ENCODE measurements around the gene MXRA8. TPM values are rescaled to one million over a fixed set of nuclear protein-coding genes. Genes with fewer than 3 reads are reported as not detected.

MXRA8 gene
- total and polyA plus RNA-seq, 9 donors: 40.3 to 206 (median 131) TPM

- Histone ChIP-seq H3K4me1 (ENCODE audit: insufficient read depth) (peaks cover 7% of the 10 kb centered on the region), H3K27me3 (no peaks in the 10 kb centered on the region), H3K27ac (peak overlapping the region; percentile 87 to 88), H3K4me3 (peak overlapping the region; percentile 100), H3K36me3 (no peaks in the 10 kb centered on the region), H3K9me3 (no peaks in the 10 kb centered on the region)
- intact Hi-C loops (cut with DNase I): loop anchor here in 2 of 4 donors (10.0 kb wide), 2 partner anchors 130 to 260 kb away; partner anchors contain the start of gene C1orf159 (in 1 of the 2)
- 0 to 1% (median 1%) methylated on average over 22 to 24 of the region's 24 CpGs for WGBS, 3 donors
- TF ChIP-seq EP300 (IDR thresholded peaks at IDR 0.05): no peak
- TF ChIP-seq POLR2A (IDR thresholded peaks at IDR 0.05): no peak
- TF ChIP-seq CTCF (IDR thresholded peaks at IDR 0.05): no peak
- peak in 2 of 5 donors; percentile 28 to 65 for DNase-seq
Measured at GRCh38 chr1:1374589-1374928, 16.2 kb upstream of the MXRA8 start.

- H3K9me3 ChIP-seq: no peaks in the 10 kb centered on the region
- peak overlapping the region in 1 of 2 donors; percentile 88 for H3K27ac ChIP-seq
- H3K36me3 ChIP-seq: no peaks in the 10 kb centered on the region
- intact Hi-C loops (cut with DNase I): loop anchor here in 2 of 4 donors (10.0 kb wide), 2 partner anchors 131 to 259 kb away; partner anchors contain the start of gene C1orf159 (in 1 of the 2)
- H3K4me3 ChIP-seq: peak overlapping the region; percentile 100
- peak in 4 of 5 donors; percentile 35 to 64 (median 58) for DNase-seq
- WGBS, 3 donors: 43 to 45% (median 45%) methylated on average over 51 to 52 of the region's 52 CpGs
- no peaks in the 10 kb centered on the region for H3K27me3 ChIP-seq
- peaks cover 7% of the 10 kb centered on the region for H3K4me1 ChIP-seq (ENCODE audit: insufficient read depth)
- TF ChIP-seq EP300 (IDR thresholded peaks at IDR 0.05): no peak
- TF ChIP-seq CTCF (IDR thresholded peaks at IDR 0.05): no peak
- TF ChIP-seq POLR2A (IDR thresholded peaks at IDR 0.05): no peak
Measured at GRCh38 chr1:1373815-1374588, 15.6 kb upstream of the MXRA8 start.

GRCh38 chr1:1373051-1373814, 14.9 kb upstream of the MXRA8 start:
- no peak overlapping the region for H3K27ac ChIP-seq
- peaks cover 7% of the 10 kb centered on the region for H3K4me1 ChIP-seq (ENCODE audit: insufficient read depth)
- WGBS, 3 donors: 81 to 84% (median 82%) methylated on average over 26 of the region's 26 CpGs
- no peaks in the 10 kb centered on the region for H3K27me3 ChIP-seq
- H3K4me3 ChIP-seq: no peak overlapping the region
- no peaks in the 10 kb centered on the region for H3K9me3 ChIP-seq
- intact Hi-C loops (cut with DNase I): loop anchor here in 2 of 4 donors (10.0 kb wide), 2 partner anchors 132 to 258 kb away; partner anchors contain the start of gene C1orf159 (in 1 of the 2)
- TF ChIP-seq CTCF (IDR thresholded peaks at IDR 0.05): no peak
- no peak for TF ChIP-seq EP300 (IDR thresholded peaks at IDR 0.05)
- TF ChIP-seq POLR2A (IDR thresholded peaks at IDR 0.05): no peak
- DNase-seq: peak in 2 of 5 donors; percentile 50 to 53
- H3K36me3 ChIP-seq: no peaks in the 10 kb centered on the region

Data from ovary (tissue), 9 donors.